Measurements from ENCODE around the gene PGM1. TPM values are rescaled to one million over a fixed set of nuclear protein-coding genes. Genes with fewer than 3 reads are reported as not detected.

The PGM1 gene
- total and polyA plus RNA-seq, 2 of the 4 experiments (the other 2 are of a cell fraction), result 42.6 to 94.5 TPM

DNA sequence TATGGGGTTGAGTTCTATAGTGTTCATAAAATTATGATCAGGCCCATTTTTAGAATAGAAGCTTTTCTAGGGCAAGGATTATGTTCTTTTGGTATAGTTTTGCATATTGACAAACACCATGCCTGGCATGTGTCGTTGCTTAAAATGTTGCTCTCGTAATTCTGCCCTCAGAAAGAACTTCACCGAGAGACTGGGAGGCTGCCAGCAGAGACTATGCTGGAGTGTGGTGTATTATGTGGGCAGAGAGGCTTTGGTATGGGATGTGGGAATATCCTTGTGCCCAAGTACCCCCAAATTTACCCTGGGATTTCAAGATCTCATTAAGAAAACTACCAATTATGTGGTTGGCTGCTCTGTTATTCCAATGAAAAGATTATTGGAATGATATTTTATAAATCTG lies 27.9 kb downstream of the PGM1 start:
- H2BK5ac ChIP-seq (ENCODE audit: low read depth, low read length, poor library complexity, severe bottlenecking), result no peak overlapping the region
- H2AK9ac ChIP-seq (replicated peaks; ENCODE audit: low read depth, low read length, poor library complexity), result no peak overlapping the region
- H3K56ac ChIP-seq (ENCODE audit: extremely low read depth, insufficient read depth, low read length), result no peak overlapping the region
- peaks cover 17 to 23% of the 10 kb centered on the region in 2 experiments for H3K79me1 ChIP-seq (ENCODE audit: low read depth in 1 of 2, low read length in 2 of 2)
- POLR2A ChIA-PET (ENCODE audit: unreplicated experiment), result no interaction called here
- H3K4me1 ChIP-seq (ENCODE audit: control insufficient read depth, insufficient read depth, low read length), result peaks cover 8% of the 10 kb centered on the region
- H3K4me3 ChIP-seq (ENCODE audit: insufficient read depth, low read depth, low read length), result no peak overlapping the region
- WGBS, 2 experiments (ENCODE audit: extremely low coverage in 2 of 2, insufficient read length in 1 of 2), result 70% methylated on average over 2 of the region's 3 CpGs; no CpG with 5 or more reads in 1 of the 2 experiments
- no peak overlapping the region for H4K5ac ChIP-seq (ENCODE audit: low read depth, low read length)
- no peak overlapping the region for H4K91ac ChIP-seq (ENCODE audit: insufficient read depth, low read depth, low read length)
- DNase-seq, result no peak
- no peak overlapping the region for H3K9ac ChIP-seq (ENCODE audit: low read depth, low read length)
- no peak overlapping the region; the same call in 1 of the 2 replicates for H3K4ac ChIP-seq (ENCODE audit: low read depth, low read length)
- BruUV-seq (replicated peaks), result no TSS peak
- 0 out of 2 replicates have a peak, but pooled peaks cover 5% of the 10 kb centered on the region for H3K9me1 ChIP-seq (ENCODE audit: insufficient read depth, low read length)
- no peak for ATAC-seq (ENCODE audit: low read depth)
- no peak overlapping the region for H2AK5ac ChIP-seq (ENCODE audit: low read depth, low read length)
- H3K23ac ChIP-seq (ENCODE audit: low read depth, low read length), result no peak overlapping the region
- intact Hi-C loops (cut with micrococcal nuclease), result no loop called here
- H2BK20ac ChIP-seq (ENCODE audit: low read depth, low read length), result no peak overlapping the region
- H3K14ac ChIP-seq (replicated peaks; ENCODE audit: low read depth, low read length), result no peak overlapping the region
- no peaks in the 10 kb centered on the region for H3K27me3 ChIP-seq (ENCODE audit: control insufficient read depth, insufficient read depth, low read length)
- H2BK120ac ChIP-seq (ENCODE audit: low read depth, low read length), result no peak overlapping the region
- no peaks in the 10 kb centered on the region for H3K9me3 ChIP-seq (ENCODE audit: control insufficient read depth, insufficient read depth, low read length)
- H3K18ac ChIP-seq (ENCODE audit: low read depth, low read length), result no peak overlapping the region
- dilution Hi-C loops (cut with HindIII; ENCODE audit: low sequenced_read_pairs, unreplicated experiment), result no loop called here
- no peak overlapping the region for H3K4me2 ChIP-seq (ENCODE audit: low read depth, low read length)
- no peak overlapping the region for H2AFZ ChIP-seq (replicated peaks; ENCODE audit: low read length, poor library complexity)
- H4K8ac ChIP-seq (ENCODE audit: low read depth in 2 of 2, low read length in 2 of 2), result no peak overlapping the region
- 0 out of 2 replicates have a peak, but pooled peaks cover 4% of the 10 kb centered on the region for H4K20me1 ChIP-seq (ENCODE audit: insufficient read depth, low read length)
- no peak for TF ChIP-seq SMC3 (IDR thresholded peaks at IDR 0.05; ENCODE audit: low read depth, low read length)
- TF ChIP-seq CEBPB (IDR thresholded peaks at IDR 0.05; ENCODE audit: low read depth, low read length), result no peak
- TF ChIP-seq FOS (IDR thresholded peaks at IDR 0.05; ENCODE audit: low read depth, low read length), result no peak
- no peak for TF ChIP-seq NFE2L2 (IDR thresholded peaks at IDR 0.05; ENCODE audit: low read depth, low read length)
- TF ChIP-seq MXI1 (IDR thresholded peaks at IDR 0.05; ENCODE audit: borderline replicate concordance, low read depth, low read length), result no peak
- H3K27ac ChIP-seq (ENCODE audit: insufficient read depth, low read length), result no peak overlapping the region
- CTCF ChIA-PET, result interaction anchor here (0.6 to 1.0 kb wide), 3 partner anchors 61 to 71 kb away, joined by 3 to 6 read pairs (median 5); no protein-coding TSS in a partner anchor
- in situ Hi-C loops (cut with MboI; ENCODE audit: low sequenced_read_pairs), result no loop called here
- H2BK15ac ChIP-seq (ENCODE audit: low read depth, low read length), result no peak overlapping the region
- no peaks in the 10 kb centered on the region for H3K36me3 ChIP-seq (ENCODE audit: control insufficient read depth, insufficient read depth, low read length)

All from IMR-90 (cell line).